IMR-90 (cell line): ENCODE measurements around the gene ARHGAP10. TPM values are rescaled to one million over a fixed set of nuclear protein-coding genes. Genes with fewer than 3 reads are reported as not detected.

Experiments
- ATAC-seq: fragments of 200-7000 bp; cut with Tn5 transposase; 2 replicates; pipeline ENCODE4 v1.9.1; 2020; ENCODE audit warnings: low read depth, mild to moderate bottlenecking, moderate library complexity
- BruUV-seq: library from RNA; stranded (reverse); fragments of 400-500 nt; replicated peaks from 2 replicates; lab custom pipeline; 2021; lab: Mats Ljungman, UMichigan
- CTCF ChIA-PET: fragments of 300-600 bp; formaldehyde crosslinking; extraction: SDS; loops from one replicate; lab custom pipeline; 2021; ENCODE audit warnings: antibody characterized with exemption; lab: Yijun Ruan, JAX
- POLR2A ChIA-PET: fragments of 300-600 bp; sonication (Branson Sonifier 250); formaldehyde crosslinking; loops from one replicate; lab custom pipeline; 2022; ENCODE audit warnings: antibody characterized with exemption; ENCODE audit not compliant: unreplicated experiment; lab: Charles Lee
- DNase-seq: peaks from one replicate; pipeline ENCODE4 v3.0.0; 2013
- H2AFZ ChIP-seq: replicated peaks from 2 replicates; pipeline ENCODE3; 2013; ENCODE audit warnings: low read length, mild to moderate bottlenecking; ENCODE audit not compliant: poor library complexity
- H2AK5ac ChIP-seq: 2 replicates; pipeline ENCODE4 v1.6.1; 2013; ENCODE audit warnings: low read depth, low read length, inconsistent platforms
- H2AK9ac ChIP-seq: replicated peaks from 2 replicates; pipeline ENCODE3; 2013; ENCODE audit warnings: mild to moderate bottlenecking, low read depth, low read length, moderate library complexity; ENCODE audit not compliant: poor library complexity
- H2BK120ac ChIP-seq: 2 replicates; pipeline ENCODE4 v1.6.1; 2013; ENCODE audit warnings: low read depth, low read length, inconsistent platforms
- H2BK15ac ChIP-seq: 3 replicates; pipeline ENCODE4 v1.6.1; 2013; ENCODE audit warnings: low read depth, low read length, inconsistent platforms
- H2BK20ac ChIP-seq: 2 replicates; pipeline ENCODE4 v1.6.1; 2013; ENCODE audit warnings: low read depth, mild to moderate bottlenecking, inconsistent platforms, low read length, moderate library complexity
- H2BK5ac ChIP-seq: 2 replicates; pipeline ENCODE4 v1.6.1; 2013; ENCODE audit warnings: mild to moderate bottlenecking, low read depth, low read length, inconsistent platforms; ENCODE audit not compliant: poor library complexity, severe bottlenecking
- H3K14ac ChIP-seq: replicated peaks from 2 replicates; pipeline ENCODE4 v1.6.1; 2013; ENCODE audit warnings: low read depth, low read length, inconsistent platforms
- H3K18ac ChIP-seq: 2 replicates; pipeline ENCODE4 v1.6.1; 2013; ENCODE audit warnings: low read depth, low read length, control low read depth
- H3K23ac ChIP-seq: 2 replicates; pipeline ENCODE4 v1.6.1; 2013; ENCODE audit warnings: low read depth, low read length, inconsistent platforms
- H3K27ac ChIP-seq: 2 replicates; pipeline ENCODE4 v1.5.1; 2013; ENCODE audit warnings: mild to moderate bottlenecking, control low read depth, low read length; ENCODE audit not compliant: insufficient read depth
- H3K27me3 ChIP-seq: 2 replicates; pipeline ENCODE4 v1.6.1; 2013; ENCODE audit warnings: low read length; ENCODE audit not compliant: control insufficient read depth, insufficient read depth
- H3K36me3 ChIP-seq: 2 replicates; pipeline ENCODE4 v1.6.1; 2013; ENCODE audit warnings: low read length, mixed read lengths; ENCODE audit not compliant: control insufficient read depth, insufficient read depth
- H3K4ac ChIP-seq: 2 replicates; pipeline ENCODE4 v1.6.1; 2013; ENCODE audit warnings: low read depth, low read length, inconsistent platforms
- H3K4me1 ChIP-seq: 2 replicates; pipeline ENCODE4 v1.6.1; 2013; ENCODE audit warnings: low read length, mixed read lengths; ENCODE audit not compliant: control insufficient read depth, insufficient read depth
- H3K4me2 ChIP-seq: 2 replicates; pipeline ENCODE4 v1.6.1; 2013; ENCODE audit warnings: low read depth, mild to moderate bottlenecking, control low read depth, low read length, moderate library complexity
- H3K4me3 ChIP-seq: 2 replicates; pipeline ENCODE4 v1.5.1; 2013; ENCODE audit warnings: low read depth, mild to moderate bottlenecking, control low read depth, low read length, moderate library complexity; ENCODE audit not compliant: insufficient read depth
- H3K56ac ChIP-seq: 2 replicates; pipeline ENCODE4 v1.6.1; 2013; ENCODE audit warnings: low read length, inconsistent platforms; ENCODE audit not compliant: insufficient read depth; ENCODE audit errors: extremely low read depth
- H3K79me1 ChIP-seq, 2 experiments: 2 replicates each; pipeline ENCODE4 v1.6.1; 2013; ENCODE audit warnings: low read length in 2 of 2, inconsistent platforms in 1 of 2, low read depth in 1 of 2
- H3K9ac ChIP-seq: 2 replicates; pipeline ENCODE4 v1.6.1; 2013; ENCODE audit warnings: low read depth, low read length, control low read depth
- H3K9me1 ChIP-seq: 2 replicates; pipeline ENCODE4 v1.6.1; 2013; ENCODE audit warnings: low read length, inconsistent platforms; ENCODE audit not compliant: insufficient read depth
- H3K9me3 ChIP-seq: 2 replicates; pipeline ENCODE4 v1.6.1; 2013; ENCODE audit warnings: low read length; ENCODE audit not compliant: control insufficient read depth, insufficient read depth
- H4K20me1 ChIP-seq: 2 replicates; pipeline ENCODE4 v1.6.1; 2013; ENCODE audit warnings: low read length, inconsistent platforms; ENCODE audit not compliant: insufficient read depth
- H4K5ac ChIP-seq: 2 replicates; pipeline ENCODE4 v1.6.1; 2013; ENCODE audit warnings: mild to moderate bottlenecking, low read depth, low read length, control low read depth
- H4K8ac ChIP-seq, 2 experiments: 2 replicates each; pipeline ENCODE4 v1.6.1; 2013; ENCODE audit warnings: low read depth in 2 of 2, low read length in 2 of 2, control low read depth in 1 of 2, inconsistent platforms in 1 of 2
- H4K91ac ChIP-seq: 2 replicates; pipeline ENCODE4 v1.6.1; 2013; ENCODE audit warnings: low read depth, low read length, inconsistent platforms; ENCODE audit not compliant: insufficient read depth
- BHLHE40 ChIP-seq: fragments of 150-350 bp; IDR thresholded peaks from 2 replicates; pipeline ENCODE4 v1.6.1; 2016; ENCODE audit warnings: mild to moderate bottlenecking, low read depth, low read length
- CEBPB ChIP-seq: IDR thresholded peaks from 2 replicates; pipeline ENCODE4 v1.6.1; 2012; ENCODE audit warnings: low read depth, low read length, improper control_type of control experiment
- CHD1 ChIP-seq: IDR thresholded peaks from 2 replicates; pipeline ENCODE4 v1.6.1; 2012; ENCODE audit warnings: low read depth, low read length, improper control_type of control experiment
- ELK1 ChIP-seq: fragments of 150-350 bp; IDR thresholded peaks from 2 replicates; pipeline ENCODE4 v1.6.1; 2016; ENCODE audit warnings: low read depth, mild to moderate bottlenecking, low read length, moderate library complexity, borderline replicate concordance
- FOS ChIP-seq: fragments of 150-350 bp; IDR thresholded peaks from 2 replicates; pipeline ENCODE4 v1.6.1; 2016; ENCODE audit warnings: low read depth, low read length
- MAFK ChIP-seq: IDR thresholded peaks from 2 replicates; pipeline ENCODE4 v1.6.1; 2012; ENCODE audit warnings: low read depth, low read length, improper control_type of control experiment
- MAZ ChIP-seq: IDR thresholded peaks from 2 replicates; pipeline ENCODE4 v1.6.1; 2012; ENCODE audit warnings: low read depth, mild to moderate bottlenecking, low read length, improper control_type of control experiment, moderate library complexity, borderline replicate concordance
- MXI1 ChIP-seq: IDR thresholded peaks from 2 replicates; pipeline ENCODE4 v1.6.1; 2012; ENCODE audit warnings: low read depth, mild to moderate bottlenecking, low read length, moderate library complexity, borderline replicate concordance
- NFE2L2 ChIP-seq: fragments of 150-350 bp; IDR thresholded peaks from 2 replicates; pipeline ENCODE4 v1.6.1; 2016; ENCODE audit warnings: low read depth, mild to moderate bottlenecking, low read length
- POLR2A ChIP-seq: IDR thresholded peaks from 2 replicates; pipeline ENCODE4 v1.6.1; 2012; ENCODE audit warnings: mild to moderate bottlenecking, low read depth, low read length
- RAD21 ChIP-seq: IDR thresholded peaks from 2 replicates; pipeline ENCODE4 v1.6.1; 2012; ENCODE audit warnings: low read length, improper control_type of control experiment
- RCOR1 ChIP-seq: IDR thresholded peaks from 2 replicates; pipeline ENCODE4 v1.6.1; 2012; ENCODE audit warnings: mild to moderate bottlenecking, low read length, improper control_type of control experiment; ENCODE audit not compliant: insufficient replicate concordance
- RFX5 ChIP-seq: IDR thresholded peaks from 2 replicates; pipeline ENCODE4 v1.8.0; 2012; ENCODE audit warnings: low read depth, mild to moderate bottlenecking, low read length, moderate library complexity
- USF2 ChIP-seq: fragments of 150-350 bp; IDR thresholded peaks from 2 replicates; pipeline ENCODE4 v1.6.1; 2017; ENCODE audit warnings: mild to moderate bottlenecking, antibody characterized with exemption, low read length, low read depth
- WGBS, 2 experiments: methylation state at CpG; one replicate each; pipeline versions ENCODE4 v1.1.5 to v1.1.7; 2013; ENCODE audit warnings: missing lambda C conversion rate in 2 of 2; ENCODE audit not compliant: insufficient read length in 1 of 2; ENCODE audit errors: extremely low coverage in 2 of 2; 5-methylcytosine and 5-hydroxymethylcytosine counted together
- dilution Hi-C: fragments of 300-500 bp; cut with HindIII; formaldehyde crosslinking; loops from one replicate; pipeline ENCODE4 v1.14.3; 2018; ENCODE audit warnings: low sequenced_read_pairs; ENCODE audit not compliant: unreplicated experiment
- in situ Hi-C: fragments of 300-500 bp; cut with MboI; formaldehyde crosslinking; loops from 3 replicates; pipeline ENCODE4 v1.14.3; 2019; ENCODE audit warnings: low sequenced_read_pairs, inconsistent platforms, mixed read lengths
- intact Hi-C: fragments of 100-400 bp; cut with micrococcal nuclease; formaldehyde crosslinking; loops from 2 replicates; pipeline ENCODE4 v1.10.0; 2022
- polyA plus RNA-seq, 3 experiments: library from polyadenylated mRNA; depleted of rRNA; stranded (reverse); fragments of >200 nt; gene quantifications; 2 replicates each; pipeline ENCODE4 v1.2.3, GENCODE V29; 2012; ENCODE audit warnings: low replicate concordance in 1 of 3
- total RNA-seq: library from RNA; depleted of rRNA; stranded (reverse); fragments of >200 nt; gene quantifications from 2 replicates; pipeline ENCODE4 v1.2.3, GENCODE V29; 2012

Gene ARHGAP10
- total and polyA plus RNA-seq, 2 of the 4 experiments (the other 2 are of a cell fraction): 27.1 to 29.4 TPM

- Histone ChIP-seq H2BK120ac (no peak overlapping the region), H3K4me2 (no peak overlapping the region), H3K4me3 (no peak overlapping the region), H4K20me1 (no peaks in the 10 kb centered on the region), H3K56ac (no peak overlapping the region), H3K79me1 (no peaks in the 10 kb centered on the region), H3K27me3 (no peaks in the 10 kb centered on the region), H3K9ac (no peak overlapping the region), H2AFZ (peak overlapping the region; percentile 27), H2BK5ac (no peak overlapping the region), H3K9me3 (no peaks in the 10 kb centered on the region), H4K91ac (no peak overlapping the region), H3K4ac (no peak overlapping the region), H2AK9ac (peak overlapping the region; percentile 24), H2BK15ac (no peak overlapping the region), H3K36me3 (no peaks in the 10 kb centered on the region), H3K9me1 (no peaks in the 10 kb centered on the region), H3K27ac (no peak overlapping the region), H3K4me1 (no peaks in the 10 kb centered on the region), H4K5ac (no peak overlapping the region), H2BK20ac (no peak overlapping the region), H4K8ac (no peak overlapping the region), H3K23ac (no peak overlapping the region), H2AK5ac (no peak overlapping the region), H3K18ac (no peak overlapping the region), H3K14ac (no peak overlapping the region)
- ChIA-PET CTCF (interaction anchor here (0.6 to 0.7 kb wide), 2 partner anchors 25 to 169 kb away, joined by 3 to 7 read pairs; no protein-coding TSS in a partner anchor), POLR2A (no interaction called here)
- dilution Hi-C loops (no loop called here), intact Hi-C loops (no loop called here), in situ Hi-C loops (no loop called here)
- BruUV-seq: no TSS peak
- TF ChIP-seq USF2 (no peak), CHD1 (no peak), CEBPB (no peak), MAFK (no peak), FOS (no peak), ELK1 (no peak), NFE2L2 (no peak), RFX5 (no peak), MAZ (no peak), RAD21 (no peak), MXI1 (no peak), POLR2A (no peak), BHLHE40 (no peak), RCOR1 (no peak)
- WGBS, 2 experiments: 56% methylated on average over 4 of the region's 4 CpGs; no CpG with 5 or more reads in 1 of the 2 experiments
- DNase-seq (no peak), ATAC-seq (no peak)
These were observed 369.9 kb downstream of the ARHGAP10 start for GRCh38 chr4:148101790-148102189.
